Activated CD4-positive, alpha-beta T cell treated with anti-CD3 and anti-CD28 coated beads, Interleukin-2, Interleukin-6, amounts not matched to agents 100 ng/mL and 50 ng/mL, durations not matched to agents 16 hours and 8 hours (primary cell): ENCODE measurements around the gene CD200R1L.

Experiments
- DNase-seq: peaks from one replicate; pipeline ENCODE4 v3.0.0-alpha.2; 2020

The CD200R1L gene

DNA sequence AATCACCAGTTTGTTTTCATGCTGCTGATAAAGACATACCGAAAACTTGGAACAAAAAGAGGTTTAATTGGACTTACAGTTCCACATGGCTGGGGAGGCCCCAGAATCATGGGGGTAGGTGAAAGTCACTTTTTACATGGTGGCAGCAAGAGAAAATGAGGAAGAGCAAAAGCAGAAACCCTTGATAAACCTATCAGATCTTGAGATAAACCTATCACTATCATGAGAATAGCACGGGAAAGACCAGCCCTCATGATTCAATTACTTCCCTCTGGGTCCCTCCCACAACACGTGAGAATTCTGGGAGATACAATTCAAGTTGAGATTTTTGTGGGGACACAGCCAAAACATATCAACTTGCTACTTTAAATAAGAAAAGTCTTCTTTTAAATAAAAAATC lies 28.9 kb downstream of the CD200R1L start:
- no peak for DNase-seq

DNA sequence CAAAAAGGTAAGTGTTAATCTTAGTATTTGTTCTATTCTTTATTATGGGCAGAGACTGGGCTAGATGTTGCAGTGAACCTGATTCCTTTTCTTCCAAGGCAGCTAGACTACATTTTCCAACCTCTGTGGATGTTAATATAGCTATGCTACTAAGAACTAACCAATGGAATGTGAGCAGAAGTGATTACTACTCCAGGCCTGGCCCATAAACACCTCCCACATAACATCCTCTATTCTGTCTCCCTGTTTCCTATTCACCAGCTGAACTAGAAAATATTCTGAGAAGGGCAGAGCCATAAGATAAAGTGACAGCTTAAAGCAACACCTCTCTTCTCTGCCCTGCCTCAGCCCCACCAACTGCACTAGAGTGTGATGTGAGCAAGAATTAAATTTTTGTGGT lies 29.4 kb downstream of the CD200R1L start:
- DNase-seq = no peak

DNA sequence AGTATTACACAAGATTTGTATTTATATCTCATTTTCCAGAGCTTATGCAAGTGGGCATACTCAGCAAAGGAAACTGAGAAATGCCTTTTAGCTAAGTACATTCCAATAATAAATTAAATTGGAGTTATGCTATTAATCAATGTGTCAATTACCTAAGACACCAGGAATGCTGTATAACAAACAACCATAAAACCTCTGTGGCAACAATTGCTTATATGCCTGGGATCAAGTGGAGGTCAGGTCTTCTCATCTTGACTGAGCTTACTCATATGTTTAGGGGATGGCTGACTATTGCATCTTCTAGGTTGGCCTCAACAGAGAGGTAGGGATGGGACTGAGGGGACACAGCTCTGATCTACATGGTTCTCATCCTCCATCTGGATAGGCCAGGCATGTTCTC lies 30.7 kb downstream of the CD200R1L start:
- no peak for DNase-seq

GRCh38 chr3:112814266-112814665 lies 32.4 kb downstream of the CD200R1L start:
- DNase-seq = no peak

DNA sequence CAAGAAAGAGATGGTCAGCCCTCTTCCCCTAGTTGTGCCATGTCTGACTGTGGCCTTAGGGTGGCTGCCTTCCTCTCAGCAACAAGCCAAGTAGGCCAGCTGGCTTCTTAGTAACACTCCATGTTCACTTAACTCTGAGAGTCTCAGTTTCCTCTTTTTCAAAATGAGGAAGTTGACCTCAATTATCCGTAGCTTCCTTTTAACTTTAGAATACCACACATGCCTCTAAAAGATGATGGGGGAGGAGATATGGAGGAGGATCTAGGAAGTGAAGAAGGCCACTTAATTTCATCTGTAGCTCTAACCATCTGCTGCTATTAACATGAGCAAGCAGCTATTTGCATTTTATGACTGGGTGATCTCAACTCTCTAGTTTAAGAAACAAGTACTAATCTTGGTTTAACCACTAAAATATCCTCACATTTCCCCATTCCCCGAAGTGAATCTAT lies 32.9 kb downstream of the CD200R1L start:
- no peak for DNase-seq

DNA sequence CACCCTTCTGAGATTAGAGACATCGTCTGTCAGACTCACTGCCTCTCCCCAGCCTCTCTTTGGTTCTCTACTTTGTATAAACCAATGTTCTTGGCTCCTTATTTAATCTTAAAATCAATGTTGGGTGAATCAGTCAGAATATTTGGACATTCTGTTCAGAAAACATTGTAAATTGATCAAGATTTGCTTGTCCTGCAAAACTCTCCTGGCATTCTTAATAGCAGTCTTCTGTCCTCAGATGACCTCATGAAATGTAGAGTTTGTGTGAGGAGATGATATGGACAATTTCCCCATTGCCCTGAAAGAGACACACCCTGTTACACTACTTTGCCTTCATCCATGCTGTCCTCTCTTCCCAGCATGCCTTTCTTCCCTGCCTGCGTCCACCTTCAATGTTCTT lies 33.6 kb downstream of the CD200R1L start:
- no peak for DNase-seq

- no peak for DNase-seq
These were observed 34.6 kb downstream of the CD200R1L start for GRCh38 chr3:112811917-112812660.

DNA sequence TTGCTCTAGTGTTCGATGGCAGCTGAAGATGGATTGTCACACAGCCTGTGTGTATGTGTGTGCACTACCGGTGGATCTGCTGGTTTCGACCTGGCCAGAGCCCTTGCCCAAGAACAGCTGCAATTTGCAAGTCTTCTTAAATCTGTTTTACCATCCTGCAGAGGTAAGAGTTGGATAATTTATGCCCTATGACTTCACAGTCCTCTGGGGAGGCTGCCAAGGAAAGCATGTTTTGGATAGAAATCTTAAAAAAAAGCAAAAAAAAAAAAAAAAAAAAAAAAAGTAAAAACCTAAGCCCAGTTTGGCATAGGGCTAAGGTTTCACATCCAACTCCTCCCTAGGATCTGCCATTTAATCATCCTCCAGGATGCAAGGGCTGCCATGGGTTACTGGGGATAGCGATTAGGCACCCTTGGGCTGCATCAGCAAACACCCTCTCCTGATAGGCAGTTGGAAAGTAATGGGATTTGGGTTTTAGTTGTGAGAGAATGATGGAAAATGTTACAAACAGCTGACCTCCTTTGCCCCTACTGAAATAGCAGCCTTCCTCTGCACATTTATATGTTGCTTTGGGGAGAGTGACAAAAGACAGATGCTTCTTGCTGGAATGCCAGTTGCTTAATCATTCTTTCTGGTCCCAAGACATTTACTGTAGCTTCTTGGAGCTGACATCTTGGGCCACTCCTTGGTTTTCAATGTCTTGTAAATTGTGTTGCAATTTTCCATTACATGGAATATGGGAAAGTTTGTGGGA lies 35.4 kb downstream of the CD200R1L start:
- no peak for DNase-seq

GRCh38 chr3:112810561-112810960 lies 36.1 kb downstream of the CD200R1L start:
- DNase-seq = no peak

DNA sequence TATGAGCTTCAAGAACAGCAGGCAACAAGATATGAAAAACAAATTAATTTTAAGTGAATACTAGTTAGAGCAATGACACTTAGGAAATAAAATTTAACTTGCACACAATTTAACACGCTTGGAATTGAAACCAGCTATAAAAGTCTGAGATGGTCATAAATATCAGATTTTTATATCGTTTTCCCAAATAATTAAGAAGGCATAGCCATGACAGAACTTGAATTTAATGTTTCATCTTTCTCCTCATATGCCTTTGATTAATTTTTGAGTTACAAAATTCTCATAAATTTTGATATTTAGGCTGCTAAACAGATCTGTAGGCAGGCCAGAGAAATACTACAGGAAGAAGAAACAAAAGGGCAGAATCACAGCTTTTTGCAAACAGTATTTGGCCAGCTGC lies 38.5 kb downstream of the CD200R1L start:
- no peak for DNase-seq

GRCh38 chr3:112807685-112808084 lies 39.0 kb downstream of the CD200R1L start:
- no peak for DNase-seq

GRCh38 chr3:112806903-112807302 lies 39.8 kb downstream of the CD200R1L start:
- no peak for DNase-seq

- no peak for DNase-seq
These were observed 41.5 kb downstream of the CD200R1L start for GRCh38 chr3:112805126-112805525.

GRCh38 chr3:112804021-112804420 lies 42.6 kb downstream of the CD200R1L start:
- no peak for DNase-seq

- no peak for DNase-seq
These were observed 43.2 kb downstream of the CD200R1L start for GRCh38 chr3:112803467-112803866.

GRCh38 chr3:112802338-112802737 lies 44.3 kb downstream of the CD200R1L start:
- DNase-seq = no peak

GRCh38 chr3:112799946-112800345 lies 46.7 kb downstream of the CD200R1L start:
- no peak for DNase-seq

DNA sequence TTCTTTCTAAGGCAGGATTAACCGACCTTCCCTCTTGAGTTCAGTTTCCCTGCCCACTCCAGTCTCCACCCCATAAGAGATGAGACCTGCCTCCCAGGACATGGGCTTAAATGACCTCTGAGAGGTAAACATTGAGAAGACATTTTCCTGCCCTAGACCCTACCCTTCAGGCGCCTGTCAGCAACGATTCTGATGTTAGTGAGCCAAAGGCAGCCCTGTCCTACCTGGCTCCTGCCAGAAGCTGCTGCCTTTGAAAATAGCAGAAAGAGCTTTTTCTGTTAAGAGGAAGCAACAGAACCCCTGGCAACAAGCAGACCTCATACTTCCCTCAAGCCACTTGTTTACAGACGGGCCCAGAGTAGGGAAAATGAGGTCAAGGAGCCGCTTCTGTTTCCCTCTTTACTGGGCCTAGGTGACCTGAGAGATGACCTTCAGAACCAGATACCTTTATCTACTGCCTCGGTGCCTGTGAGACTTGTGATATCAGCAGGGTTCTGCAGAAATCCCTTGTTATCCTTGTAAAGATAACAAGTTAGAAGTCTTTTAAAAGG lies 52.0 kb downstream of the CD200R1L start:
- DNase-seq = no peak

DNA sequence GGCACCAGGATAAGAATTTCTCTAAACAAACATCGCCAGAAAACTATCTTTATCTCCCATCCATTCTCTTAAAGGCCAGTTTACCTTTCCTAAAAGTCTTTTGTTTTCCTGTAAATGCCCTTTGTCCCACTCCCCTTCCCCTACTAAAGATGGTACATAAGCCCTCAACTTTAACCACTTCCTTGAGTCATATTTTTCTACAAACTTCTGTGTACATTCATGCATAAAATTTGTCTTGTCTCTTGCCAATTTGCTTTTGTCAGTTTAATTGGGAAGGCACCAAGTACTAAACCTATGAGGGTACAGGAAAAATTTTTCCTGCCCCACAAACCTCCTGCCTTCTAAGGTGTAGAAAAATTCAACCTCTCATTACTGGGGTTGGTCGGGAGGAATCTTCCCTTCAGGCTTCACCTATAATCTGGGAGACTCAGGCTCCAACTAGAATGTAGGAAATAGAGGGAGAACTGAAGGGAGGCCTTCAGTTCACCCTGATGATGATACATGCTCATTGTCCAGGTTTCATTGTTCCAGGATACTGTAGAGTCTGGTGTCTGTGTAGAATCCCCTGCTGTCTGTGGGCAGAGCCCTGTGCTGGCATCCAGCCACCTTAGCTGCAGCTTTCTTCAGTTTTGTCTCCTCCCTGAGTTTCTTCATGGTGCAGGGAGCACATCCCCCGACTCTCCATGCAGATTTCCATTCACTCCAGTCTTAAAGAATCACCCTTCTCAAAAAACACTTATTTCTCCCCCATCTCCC lies 53.2 kb downstream of the CD200R1L start:
- DNase-seq = no peak

DNA sequence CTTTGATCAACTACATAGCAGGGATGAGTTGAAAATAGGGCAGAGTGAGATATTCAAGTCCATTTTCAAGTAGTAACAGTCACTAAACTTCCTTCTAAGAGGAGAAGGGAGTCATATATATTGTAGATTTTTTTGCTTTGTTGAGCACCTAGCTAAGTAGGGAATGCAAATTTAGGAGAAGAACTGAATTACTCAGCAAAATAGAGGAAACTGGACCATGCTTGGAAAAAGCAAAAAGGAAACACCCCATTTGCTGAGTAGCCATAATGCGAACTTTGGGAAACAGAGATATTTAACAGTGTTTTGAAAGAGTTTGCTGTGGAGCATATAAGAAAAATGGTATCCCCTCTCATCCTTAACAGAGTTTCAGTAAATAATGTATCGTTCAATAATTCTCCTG lies 54.9 kb downstream of the CD200R1L start:
- DNase-seq = no peak

- no peak for DNase-seq
These were observed 56.9 kb downstream of the CD200R1L start for GRCh38 chr3:112789787-112790186.

DNA sequence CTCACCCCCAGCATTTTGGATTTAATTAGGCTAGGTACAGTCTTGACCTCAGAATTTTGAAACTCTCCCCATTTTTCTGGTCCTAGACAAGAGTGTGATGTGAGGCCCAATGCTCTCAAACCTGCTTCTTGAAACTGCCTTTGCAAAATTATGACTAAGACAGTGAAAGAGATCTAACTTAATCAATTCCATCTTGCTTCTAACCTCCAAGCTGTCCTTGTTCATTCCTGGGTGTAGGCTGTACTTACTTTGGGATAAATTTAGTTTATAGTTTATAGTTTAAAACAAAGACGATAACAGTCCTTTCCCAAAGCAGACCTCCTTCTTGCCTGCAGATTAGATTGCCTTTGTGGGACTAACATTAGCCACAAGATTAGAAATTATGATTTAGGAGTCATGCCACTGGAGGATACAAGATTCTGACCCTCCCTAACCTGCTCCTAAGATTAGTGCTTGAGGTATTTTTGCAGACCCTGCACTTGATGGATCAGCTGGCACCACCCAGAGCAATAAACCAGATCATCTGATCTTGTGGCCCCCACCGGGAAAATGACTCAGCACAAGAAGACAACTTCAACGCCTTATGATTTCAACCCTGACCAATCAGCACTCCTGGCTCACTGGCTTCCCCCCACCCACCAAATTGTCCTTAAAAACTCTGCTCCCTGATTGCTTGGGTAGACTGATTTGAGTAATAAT lies 59.6 kb downstream of the CD200R1L start:
- DNase-seq = no peak
